WTC11 (cell line): ENCODE results near the gene NT5DC4. TPM values are rescaled to one million over a fixed set of nuclear protein-coding genes. Genes with fewer than 3 reads are reported as not detected.

ENCODE experiments used
- ATAC-seq: fragments of 200-7000 bp; cut with Tn5 transposase; 2 replicates; pipeline ENCODE4 v1.10.0; 2021; ENCODE audit warnings: mild to moderate bottlenecking, moderate library complexity
- CTCF ChIA-PET: fragments of 300-600 bp; sonication (Branson Sonifier 250); formaldehyde crosslinking; loops from one replicate; lab custom pipeline; 2021; ENCODE audit warnings: antibody characterized with exemption; lab: Charles Lee
- POLR2A ChIA-PET: fragments of 350-600 bp; sonication (Branson Sonifier 250); formaldehyde crosslinking; loops from one replicate; lab custom pipeline; 2021; ENCODE audit warnings: antibody characterized with exemption; lab: Charles Lee
- DNase-seq: peaks from one replicate; pipeline ENCODE4 v3.0.0; 2021; ENCODE audit warnings: low spot score
- H3K27ac Mint-ChIP-seq: 2 replicates; pipeline ENCODE4 v1.8.0; 2021; ENCODE audit warnings: mixed read lengths
- H3K27me3 Mint-ChIP-seq: 2 replicates; pipeline ENCODE4 v1.8.0; 2021; ENCODE audit warnings: low read depth, mild to moderate bottlenecking, moderate library complexity, mixed read lengths
- H3K36me3 Mint-ChIP-seq: 2 replicates; pipeline ENCODE4 v1.8.0; 2021; ENCODE audit warnings: mixed read lengths
- H3K4me1 Mint-ChIP-seq: 2 replicates; pipeline ENCODE4 v1.8.0; 2022; ENCODE audit warnings: mixed read lengths
- H3K4me3 Mint-ChIP-seq: 2 replicates; pipeline ENCODE4 v1.8.0; 2021; ENCODE audit warnings: mild to moderate bottlenecking, moderate library complexity, mixed read lengths
- H3K9me3 Mint-ChIP-seq: 2 replicates; pipeline ENCODE4 v1.8.0; 2021; ENCODE audit warnings: mixed read lengths
- CBFB ChIP-seq: sonication (generic); formaldehyde crosslinking; IDR thresholded peaks from 2 replicates; pipeline ENCODE4 v1.8.1; 2022; ENCODE audit warnings: mild to moderate bottlenecking, low read depth, missing genetic modification reagents
- E2F4 ChIP-seq: sonication (generic); formaldehyde crosslinking; IDR thresholded peaks from 2 replicates; pipeline ENCODE4 v1.8.1; 2022; ENCODE audit warnings: low read depth, mild to moderate bottlenecking, moderate library complexity, missing genetic modification reagents, borderline replicate concordance
- ELF4 ChIP-seq: sonication (generic); formaldehyde crosslinking; IDR thresholded peaks from 2 replicates; pipeline ENCODE4 v1.8.1; 2022; ENCODE audit warnings: low read depth, mild to moderate bottlenecking, moderate library complexity, missing genetic modification reagents
- GTF2I ChIP-seq: fragments of 250-450 bp; sonication (Bioruptor Pico); conservative IDR thresholded peaks from 2 replicates; pipeline ENCODE4 v1.4.0; 2021; ENCODE audit warnings: mild to moderate bottlenecking
- MXD4 ChIP-seq: fragments of 250-450 bp; sonication (Bioruptor Pico); IDR thresholded peaks from 2 replicates; pipeline ENCODE4 v1.8.0; 2021; ENCODE audit warnings: mild to moderate bottlenecking, moderate library complexity, borderline replicate concordance
- PREB ChIP-seq: sonication (generic); formaldehyde crosslinking; IDR thresholded peaks from 2 replicates; pipeline ENCODE4 v1.8.1; 2022; ENCODE audit warnings: mild to moderate bottlenecking, missing genetic modification reagents, moderate library complexity, borderline replicate concordance
- TEAD1 ChIP-seq: sonication (generic); formaldehyde crosslinking; IDR thresholded peaks from 2 replicates; pipeline ENCODE4 v1.8.0; 2022; ENCODE audit warnings: mild to moderate bottlenecking, missing genetic modification reagents
- ZNF121 ChIP-seq: sonication (generic); formaldehyde crosslinking; IDR thresholded peaks from 2 replicates; pipeline ENCODE4 v1.8.0; 2023; ENCODE audit warnings: missing genetic modification reagents
- ZNF281 ChIP-seq: sonication (generic); formaldehyde crosslinking; IDR thresholded peaks from 2 replicates; pipeline ENCODE4 v1.8.0; 2023; ENCODE audit warnings: mild to moderate bottlenecking, missing genetic modification reagents
- ZNF317 ChIP-seq: sonication (generic); formaldehyde crosslinking; IDR thresholded peaks from 2 replicates; pipeline ENCODE4 v1.8.1; 2023; ENCODE audit warnings: low read depth, mild to moderate bottlenecking, moderate library complexity, missing genetic modification reagents, borderline replicate concordance
- total RNA-seq: library from RNA; stranded (reverse); gene quantifications from 3 replicates; pipeline ENCODE4 v1.2.3, GENCODE V29; 2021
- TF ChIP-seq, protein P1 (sequence below): sonication (generic); formaldehyde crosslinking; IDR thresholded peaks from 2 replicates; pipeline ENCODE4 v1.8.1; 2022; ENCODE audit warnings: low read depth, missing genetic modification reagents, borderline replicate concordance
- TF ChIP-seq, protein P2 (sequence below): fragments of 250-450 bp; sonication (Bioruptor Pico); IDR thresholded peaks from 2 replicates; pipeline ENCODE4 v1.9.0; 2021; ENCODE audit warnings: mild to moderate bottlenecking
- TF ChIP-seq, protein P3 (sequence below): sonication (generic); formaldehyde crosslinking; IDR thresholded peaks from 2 replicates; pipeline ENCODE4 v1.8.1; 2023; ENCODE audit warnings: mild to moderate bottlenecking, missing genetic modification reagents

The NT5DC4 gene
- total RNA-seq, 1 experiment from 2014 or later: not detected

DNA sequence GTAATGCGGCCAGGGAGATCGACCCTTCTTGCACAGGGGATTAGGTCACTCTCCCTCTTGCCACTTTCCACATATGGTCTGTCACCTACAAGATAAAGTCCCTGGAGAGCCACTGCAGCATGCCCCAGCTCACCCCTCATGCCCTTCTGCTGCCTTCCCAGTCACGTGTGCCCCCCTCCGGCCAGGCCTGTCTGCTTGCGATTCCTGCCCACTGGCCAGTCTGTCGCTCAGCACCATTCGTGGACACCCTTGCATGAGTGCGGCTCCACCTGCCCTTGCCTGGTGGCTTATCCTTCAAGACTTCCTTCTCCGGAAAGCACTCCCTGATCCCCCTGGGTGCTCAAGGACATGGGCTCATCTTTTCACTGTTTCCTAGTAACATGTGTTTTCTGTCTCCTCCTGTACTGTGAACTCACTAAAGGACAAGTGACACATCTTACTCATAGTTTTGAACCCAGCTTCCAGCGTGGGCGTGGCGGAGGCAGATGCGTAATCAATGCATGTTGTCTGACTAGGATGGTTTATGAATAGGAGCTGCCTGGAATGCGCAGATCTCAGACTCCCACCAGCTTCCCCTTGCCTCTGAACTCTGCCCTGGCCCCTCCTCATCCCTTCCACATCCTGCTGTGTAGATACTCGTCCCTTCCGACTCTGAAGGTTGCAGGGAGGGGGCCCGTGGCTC, 7.8 kb upstream of the NT5DC4 start:
- Mint-ChIP-seq H3K4me3 (no peak overlapping the region), H3K36me3 (no peaks in the 10 kb centered on the region), H3K27ac (no peak overlapping the region), H3K27me3 (no peaks in the 10 kb centered on the region), H3K9me3 (peaks cover 3% of the 10 kb centered on the region), H3K4me1 (peaks cover 4% of the 10 kb centered on the region; the same call in 1 of the 2 replicates)
- no peak for TF ChIP-seq E2F4
- ChIA-PET POLR2A (no interaction called here), CTCF (interaction anchor here (1.3 kb wide), 3 partner anchors 12 to 229 kb away, joined by 4 read pairs; no protein-coding TSS in a partner anchor)
- ATAC-seq: no peak
- no peak for DNase-seq

DNA sequence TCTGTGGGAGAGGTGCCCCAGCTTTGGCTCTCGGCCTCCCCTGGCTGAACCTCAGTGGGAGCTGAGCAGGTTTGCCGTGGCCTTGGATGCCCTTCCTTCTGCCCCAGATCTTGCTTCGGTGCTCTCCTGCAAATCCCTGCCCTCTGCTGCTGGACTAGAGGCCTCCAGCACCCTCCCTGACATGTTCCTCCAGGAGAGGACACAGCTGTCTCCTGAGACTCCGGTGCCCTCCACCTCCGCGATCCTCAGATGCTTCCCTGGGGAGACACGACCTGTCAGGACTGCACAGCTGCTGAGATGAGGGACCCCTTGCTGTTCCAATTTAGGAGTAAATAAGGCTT, 7.3 kb upstream of the NT5DC4 start:
- POLR2A ChIA-PET: no interaction called here
- CTCF ChIA-PET: interaction anchor here (1.3 kb wide), 2 partner anchors 11 to 13 kb away, joined by 4 read pairs; no protein-coding TSS in a partner anchor

More for the DNA sequence above, 7.3 kb upstream of the NT5DC4 start:
- H3K27ac Mint-ChIP-seq: no peak overlapping the region
- no peaks in the 10 kb centered on the region for H3K27me3 Mint-ChIP-seq
- no peak for ATAC-seq
- no peaks in the 10 kb centered on the region for H3K36me3 Mint-ChIP-seq
- no peak overlapping the region for H3K4me3 Mint-ChIP-seq
- TF ChIP-seq MXD4 (no peak), ELF4 (CRISPR knock-in tag) (no peak), ZNF281 (CRISPR knock-in tag) (no peak), GTF2I (CRISPR knock-in tag) (no peak), TEAD1 (CRISPR knock-in tag) (no peak), ZNF121 (no peak), CBFB (CRISPR knock-in tag) (no peak), ZNF317 (CRISPR knock-in tag) (no peak), PREB (CRISPR knock-in tag) (no peak)
- TF ChIP-seq, protein P1, sequence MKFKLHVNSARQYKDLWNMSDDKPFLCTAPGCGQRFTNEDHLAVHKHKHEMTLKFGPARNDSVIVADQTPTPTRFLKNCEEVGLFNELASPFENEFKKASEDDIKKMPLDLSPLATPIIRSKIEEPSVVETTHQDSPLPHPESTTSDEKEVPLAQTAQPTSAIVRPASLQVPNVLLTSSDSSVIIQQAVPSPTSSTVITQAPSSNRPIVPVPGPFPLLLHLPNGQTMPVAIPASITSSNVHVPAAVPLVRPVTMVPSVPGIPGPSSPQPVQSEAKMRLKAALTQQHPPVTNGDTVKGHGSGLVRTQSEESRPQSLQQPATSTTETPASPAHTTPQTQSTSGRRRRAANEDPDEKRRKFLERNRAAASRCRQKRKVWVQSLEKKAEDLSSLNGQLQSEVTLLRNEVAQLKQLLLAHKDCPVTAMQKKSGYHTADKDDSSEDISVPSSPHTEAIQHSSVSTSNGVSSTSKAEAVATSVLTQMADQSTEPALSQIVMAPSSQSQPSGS (CRISPR knock-in tag): no peak
- TF ChIP-seq, protein P2, sequence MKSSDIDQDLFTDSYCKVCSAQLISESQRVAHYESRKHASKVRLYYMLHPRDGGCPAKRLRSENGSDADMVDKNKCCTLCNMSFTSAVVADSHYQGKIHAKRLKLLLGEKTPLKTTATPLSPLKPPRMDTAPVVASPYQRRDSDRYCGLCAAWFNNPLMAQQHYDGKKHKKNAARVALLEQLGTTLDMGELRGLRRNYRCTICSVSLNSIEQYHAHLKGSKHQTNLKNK (CRISPR knock-in tag): no peak
- TF ChIP-seq, protein P3, sequence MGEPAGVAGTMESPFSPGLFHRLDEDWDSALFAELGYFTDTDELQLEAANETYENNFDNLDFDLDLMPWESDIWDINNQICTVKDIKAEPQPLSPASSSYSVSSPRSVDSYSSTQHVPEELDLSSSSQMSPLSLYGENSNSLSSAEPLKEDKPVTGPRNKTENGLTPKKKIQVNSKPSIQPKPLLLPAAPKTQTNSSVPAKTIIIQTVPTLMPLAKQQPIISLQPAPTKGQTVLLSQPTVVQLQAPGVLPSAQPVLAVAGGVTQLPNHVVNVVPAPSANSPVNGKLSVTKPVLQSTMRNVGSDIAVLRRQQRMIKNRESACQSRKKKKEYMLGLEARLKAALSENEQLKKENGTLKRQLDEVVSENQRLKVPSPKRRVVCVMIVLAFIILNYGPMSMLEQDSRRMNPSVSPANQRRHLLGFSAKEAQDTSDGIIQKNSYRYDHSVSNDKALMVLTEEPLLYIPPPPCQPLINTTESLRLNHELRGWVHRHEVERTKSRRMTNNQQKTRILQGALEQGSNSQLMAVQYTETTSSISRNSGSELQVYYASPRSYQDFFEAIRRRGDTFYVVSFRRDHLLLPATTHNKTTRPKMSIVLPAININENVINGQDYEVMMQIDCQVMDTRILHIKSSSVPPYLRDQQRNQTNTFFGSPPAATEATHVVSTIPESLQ (CRISPR knock-in tag): no peak
- peaks cover 4% of the 10 kb centered on the region; the same call in 1 of the 2 replicates for H3K4me1 Mint-ChIP-seq
- DNase-seq: no peak
- H3K9me3 Mint-ChIP-seq: peaks cover 3% of the 10 kb centered on the region
